Measurements from ENCODE around the gene SLC52A1. TPM values are rescaled to one million over a fixed set of nuclear protein-coding genes. Genes with fewer than 3 reads are reported as not detected.
"Not testable (repeated sequence)": the region's sequence is repeated elsewhere in the genome, so short reads cannot be mapped to it uniquely, and the experiment has no call there.

SLC52A1 gene
- polyA plus RNA-seq, 1 donor = 3.2 TPM

DNA sequence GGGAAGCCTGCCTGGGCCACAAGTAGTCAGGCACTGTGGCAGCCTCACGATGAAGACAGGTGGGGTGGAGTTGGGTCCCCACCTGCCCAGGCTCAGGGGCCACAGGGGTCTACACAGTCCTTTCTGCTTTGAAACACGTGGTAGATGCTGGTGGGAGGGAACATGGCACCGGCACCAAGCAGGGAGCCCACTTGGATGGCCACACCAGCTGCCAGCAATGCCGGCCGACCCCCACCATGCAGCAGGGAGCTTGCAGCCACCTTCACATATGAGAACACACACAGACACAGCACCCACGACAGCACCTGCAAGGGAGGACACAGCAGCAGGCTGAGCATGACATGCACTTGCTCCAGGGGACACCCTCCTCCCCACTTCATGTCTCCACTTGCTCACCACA, 2.4 kb downstream of the SLC52A1 start:
- Histone ChIP-seq H3K36me3 (ENCODE audit: control insufficient read depth, insufficient read depth, low read length) (no peaks in the 10 kb centered on the region), H3K27ac (ENCODE audit: low read length) (no peak overlapping the region), H3K9me3 (ENCODE audit: control insufficient read depth, low read depth, low read length) (no peaks in the 10 kb centered on the region), H3K27me3 (ENCODE audit: control insufficient read depth, insufficient read depth, low read length) (peaks cover 9% of the 10 kb centered on the region), H3K4me1 (ENCODE audit: control insufficient read depth, insufficient read depth, low read length) (no peaks in the 10 kb centered on the region), H3K4me3 (ENCODE audit: low read length) (no peak overlapping the region)
- WGBS (ENCODE audit: insufficient coverage, low lambda C conversion rate) = no CpG with 5 or more reads among the region's 6 CpGs
- no peak for DNase-seq

DNA sequence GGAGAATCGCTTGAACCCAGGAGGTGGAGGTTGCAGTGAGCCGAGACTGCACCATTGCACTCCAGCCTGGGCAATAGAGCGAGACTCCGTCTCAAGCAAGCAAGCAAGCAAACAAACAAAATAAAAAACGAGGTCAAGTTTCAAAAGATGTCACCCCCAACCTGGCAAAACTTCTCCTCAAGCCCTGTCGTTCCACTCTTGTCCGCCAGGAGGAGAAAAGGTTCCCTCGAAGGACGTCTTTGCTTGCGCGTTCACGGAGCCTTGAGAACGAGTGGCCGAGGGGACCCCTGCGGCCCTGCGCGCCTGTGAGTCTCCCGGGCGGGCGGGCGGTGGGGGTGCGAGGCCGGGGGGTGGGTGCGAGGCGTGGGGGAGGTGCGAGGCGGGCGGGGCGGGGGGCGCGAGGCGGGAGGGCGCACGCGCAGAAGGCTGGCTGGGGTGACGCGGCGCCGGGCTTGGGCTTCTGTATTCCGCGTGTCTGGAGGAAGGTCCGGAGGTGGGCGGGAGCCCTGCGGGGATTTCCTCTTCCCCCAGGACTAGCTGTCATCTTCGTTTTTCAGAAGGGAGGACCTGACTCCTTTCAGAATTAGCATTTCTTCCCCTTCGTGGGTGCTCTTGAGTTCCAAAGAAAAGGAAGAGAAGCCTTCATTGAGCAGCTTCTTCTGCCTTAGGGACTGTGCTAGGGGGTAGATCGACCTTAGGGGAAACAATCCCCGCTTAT, 3.7 kb downstream of the SLC52A1 start:
- Histone ChIP-seq H3K27me3 (ENCODE audit: control insufficient read depth, insufficient read depth, low read length) (peaks cover 9% of the 10 kb centered on the region), H3K9me3 (ENCODE audit: control insufficient read depth, low read depth, low read length) (no peaks in the 10 kb centered on the region), H3K4me3 (ENCODE audit: low read length) (peak overlapping the region; percentile 37), H3K4me1 (ENCODE audit: control insufficient read depth, insufficient read depth, low read length) (no peaks in the 10 kb centered on the region), H3K36me3 (ENCODE audit: control insufficient read depth, insufficient read depth, low read length) (no peaks in the 10 kb centered on the region), H3K27ac (ENCODE audit: low read length) (peak overlapping the region; percentile 41)
- DNase-seq = peak; percentile 79 to 81
- WGBS (ENCODE audit: insufficient coverage, low lambda C conversion rate) = 21% methylated on average over 2 of the region's 48 CpGs

DNA sequence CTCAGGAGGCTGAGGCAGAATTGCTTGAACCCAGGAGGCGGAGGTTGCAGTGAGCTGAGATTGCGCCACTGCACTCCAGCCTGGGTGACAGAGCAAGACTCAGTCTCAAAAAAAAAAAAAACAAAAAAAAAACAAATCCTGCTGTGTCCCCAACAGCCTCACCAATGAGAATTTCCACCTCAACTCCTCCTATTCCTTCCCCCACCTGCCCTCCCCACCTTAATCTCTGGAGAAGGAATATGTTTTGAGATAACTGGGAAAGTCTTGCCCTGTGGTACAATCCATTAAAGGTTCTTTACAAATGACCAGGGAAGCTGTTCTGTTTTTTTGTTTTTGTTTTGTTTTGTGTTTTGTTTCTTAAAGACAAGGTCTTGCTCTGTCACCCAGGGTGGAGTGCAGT, 5.1 kb downstream of the SLC52A1 start:
- WGBS (ENCODE audit: insufficient coverage, low lambda C conversion rate) = no CpG with 5 or more reads among the region's 2 CpGs

GRCh38 chr17:5027916-5028315, 7.3 kb downstream of the SLC52A1 start:
- Histone ChIP-seq H3K4me1 (ENCODE audit: control insufficient read depth, insufficient read depth, low read length) (no peaks in the 10 kb centered on the region), H3K9me3 (ENCODE audit: control insufficient read depth, low read depth, low read length) (no peaks in the 10 kb centered on the region), H3K27ac (ENCODE audit: low read length) (no peak overlapping the region), H3K27me3 (ENCODE audit: control insufficient read depth, insufficient read depth, low read length) (no peaks in the 10 kb centered on the region), H3K4me3 (ENCODE audit: low read length) (no peak overlapping the region), H3K36me3 (ENCODE audit: control insufficient read depth, insufficient read depth, low read length) (peaks cover 13% of the 10 kb centered on the region)
- 68% methylated on average over 3 of the region's 5 CpGs for WGBS (ENCODE audit: insufficient coverage, low lambda C conversion rate)
- DNase-seq = no peak

More for the DNA sequence above, 5.1 kb downstream of the SLC52A1 start:
- H3K27me3 ChIP-seq (ENCODE audit: control insufficient read depth, insufficient read depth, low read length); H3K4me3 ChIP-seq (ENCODE audit: low read length); H3K27ac ChIP-seq (ENCODE audit: low read length); DNase-seq; H3K4me1 ChIP-seq (ENCODE audit: control insufficient read depth, insufficient read depth, low read length); H3K9me3 ChIP-seq (ENCODE audit: control insufficient read depth, low read depth, low read length); H3K36me3 ChIP-seq (ENCODE audit: control insufficient read depth, insufficient read depth, low read length): not testable (repeated sequence)

DNA sequence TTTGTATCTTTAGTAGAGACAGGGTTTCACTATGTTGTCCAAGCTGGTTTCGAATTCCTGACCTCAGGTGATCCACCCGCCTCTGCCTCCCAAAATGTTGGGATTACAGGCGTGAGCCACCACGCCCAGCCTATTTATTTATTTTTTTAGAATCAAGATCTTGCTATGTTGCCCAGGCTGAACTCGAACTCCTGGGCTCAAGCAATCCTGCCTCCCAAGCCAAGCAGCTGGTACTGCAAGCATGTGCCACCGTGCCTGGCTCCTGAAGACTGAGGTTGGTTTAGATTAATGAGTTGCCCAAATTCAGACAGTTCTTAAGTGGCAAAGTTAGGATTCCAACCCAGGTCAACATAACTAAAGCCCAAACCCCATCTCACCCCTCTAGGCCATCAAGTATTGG, 7.9 kb downstream of the SLC52A1 start:
- no CpG with 5 or more reads among the region's 6 CpGs for WGBS (ENCODE audit: insufficient coverage, low lambda C conversion rate)

GRCh38 chr17:5024604-5025003, 10.6 kb downstream of the SLC52A1 start:
- peaks cover 42% of the 10 kb centered on the region for H3K36me3 ChIP-seq (ENCODE audit: control insufficient read depth, insufficient read depth, low read length)

More for the DNA sequence above, 7.9 kb downstream of the SLC52A1 start:
- Histone ChIP-seq H3K4me3 (ENCODE audit: low read length) (no peak overlapping the region), H3K36me3 (ENCODE audit: control insufficient read depth, insufficient read depth, low read length) (peaks cover 19% of the 10 kb centered on the region), H3K27me3 (ENCODE audit: control insufficient read depth, insufficient read depth, low read length) (no peaks in the 10 kb centered on the region), H3K4me1 (ENCODE audit: control insufficient read depth, insufficient read depth, low read length) (no peaks in the 10 kb centered on the region), H3K27ac (ENCODE audit: low read length) (no peak overlapping the region), H3K9me3 (ENCODE audit: control insufficient read depth, low read depth, low read length) (no peaks in the 10 kb centered on the region)
- DNase-seq = no peak

GRCh38 chr17:5023588-5024147, 11.6 kb downstream of the SLC52A1 start:
- no peaks in the 10 kb centered on the region for H3K9me3 ChIP-seq (ENCODE audit: control insufficient read depth, low read depth, low read length)
- no peak for DNase-seq
- no CpG with 5 or more reads among the region's 29 CpGs for WGBS (ENCODE audit: insufficient coverage, low lambda C conversion rate)
- no peak overlapping the region for H3K27ac ChIP-seq (ENCODE audit: low read length)
- peaks cover 52% of the 10 kb centered on the region for H3K36me3 ChIP-seq (ENCODE audit: control insufficient read depth, insufficient read depth, low read length)
- no peaks in the 10 kb centered on the region for H3K27me3 ChIP-seq (ENCODE audit: control insufficient read depth, insufficient read depth, low read length)
- H3K4me1 ChIP-seq (ENCODE audit: control insufficient read depth, insufficient read depth, low read length) = no peaks in the 10 kb centered on the region
- H3K4me3 ChIP-seq (ENCODE audit: low read length) = no peak overlapping the region

More at GRCh38 chr17:5024604-5025003, 10.6 kb downstream of the SLC52A1 start:
- no peaks in the 10 kb centered on the region for H3K4me1 ChIP-seq (ENCODE audit: control insufficient read depth, insufficient read depth, low read length)
- H3K4me3 ChIP-seq (ENCODE audit: low read length) = no peak overlapping the region
- DNase-seq = no peak
- WGBS (ENCODE audit: insufficient coverage, low lambda C conversion rate) = 100% methylated on average over 2 of the region's 4 CpGs
- H3K9me3 ChIP-seq (ENCODE audit: control insufficient read depth, low read depth, low read length) = no peaks in the 10 kb centered on the region
- no peaks in the 10 kb centered on the region for H3K27me3 ChIP-seq (ENCODE audit: control insufficient read depth, insufficient read depth, low read length)
- no peak overlapping the region for H3K27ac ChIP-seq (ENCODE audit: low read length)

- no CpG with 5 or more reads among the region's 30 CpGs for WGBS (ENCODE audit: insufficient coverage, low lambda C conversion rate)
- no peaks in the 10 kb centered on the region for H3K9me3 ChIP-seq (ENCODE audit: control insufficient read depth, low read depth, low read length)
- H3K27ac ChIP-seq (ENCODE audit: low read length) = no peak overlapping the region
- DNase-seq = no peak
- H3K36me3 ChIP-seq (ENCODE audit: control insufficient read depth, insufficient read depth, low read length) = peaks cover 61% of the 10 kb centered on the region
- H3K4me3 ChIP-seq (ENCODE audit: low read length) = no peak overlapping the region
- H3K4me1 ChIP-seq (ENCODE audit: control insufficient read depth, insufficient read depth, low read length) = no peaks in the 10 kb centered on the region
- H3K27me3 ChIP-seq (ENCODE audit: control insufficient read depth, insufficient read depth, low read length) = no peaks in the 10 kb centered on the region
These were observed 13.0 kb downstream of the SLC52A1 start for GRCh38 chr17:5022171-5022711.

DNA sequence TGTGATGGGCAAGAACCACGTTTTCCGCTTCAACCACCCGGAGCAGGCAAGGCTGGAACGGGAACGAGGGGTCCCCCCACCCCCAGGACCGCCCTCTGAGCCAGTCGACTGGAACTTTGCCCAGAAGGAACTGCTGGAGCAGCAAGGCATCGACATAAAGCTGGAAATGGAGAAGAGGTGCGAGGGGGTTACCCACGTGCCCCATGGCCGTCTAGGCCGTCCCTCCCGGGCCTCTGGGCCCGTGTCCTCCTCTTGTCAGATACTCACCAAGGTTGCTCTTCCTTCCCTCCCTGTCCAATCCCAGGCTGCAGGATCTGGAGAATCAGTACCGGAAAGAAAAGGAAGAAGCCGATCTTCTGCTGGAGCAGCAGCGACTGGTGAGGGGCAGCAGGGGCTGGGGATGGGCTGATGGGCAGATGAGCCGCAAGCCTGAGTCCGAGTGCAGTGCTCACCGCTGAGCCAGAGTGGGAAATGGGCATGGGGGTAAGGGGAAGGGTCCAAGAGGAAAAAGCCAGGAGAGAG, 14.7 kb downstream of the SLC52A1 start:
- H3K27me3 ChIP-seq (ENCODE audit: control insufficient read depth, insufficient read depth, low read length) = no peaks in the 10 kb centered on the region
- H3K27ac ChIP-seq (ENCODE audit: low read length) = no peak overlapping the region
- no peak for DNase-seq
- no peak overlapping the region for H3K4me3 ChIP-seq (ENCODE audit: low read length)
- H3K4me1 ChIP-seq (ENCODE audit: control insufficient read depth, insufficient read depth, low read length) = no peaks in the 10 kb centered on the region
- peaks cover 73% of the 10 kb centered on the region for H3K36me3 ChIP-seq (ENCODE audit: control insufficient read depth, insufficient read depth, low read length)
- WGBS (ENCODE audit: insufficient coverage, low lambda C conversion rate) = no CpG with 5 or more reads among the region's 20 CpGs
- H3K9me3 ChIP-seq (ENCODE audit: control insufficient read depth, low read depth, low read length) = no peaks in the 10 kb centered on the region

GRCh38 chr17:5019475-5019956, 15.7 kb downstream of the SLC52A1 start:
- Histone ChIP-seq H3K36me3 (ENCODE audit: control insufficient read depth, insufficient read depth, low read length) (peaks cover 77% of the 10 kb centered on the region), H3K27ac (ENCODE audit: low read length) (no peak overlapping the region), H3K9me3 (ENCODE audit: control insufficient read depth, low read depth, low read length) (no peaks in the 10 kb centered on the region), H3K4me1 (ENCODE audit: control insufficient read depth, insufficient read depth, low read length) (no peaks in the 10 kb centered on the region), H3K4me3 (ENCODE audit: low read length) (no peak overlapping the region), H3K27me3 (ENCODE audit: control insufficient read depth, insufficient read depth, low read length) (no peaks in the 10 kb centered on the region)
- no peak for DNase-seq
- no CpG with 5 or more reads among the region's 1 CpG for WGBS (ENCODE audit: insufficient coverage, low lambda C conversion rate)

All from large intestine (tissue), 3 donors.